HG03280 (cell line): ENCODE measurements around the gene NEUROD4.

Experiments
- ATAC-seq: cut with Tn5 transposase; IDR thresholded peaks from one replicate; pipeline ENCODE4 v1.9.1; 2021; ENCODE audit warnings: mild to moderate bottlenecking, moderate library complexity; ENCODE audit not compliant: unreplicated experiment

Gene NEUROD4

GRCh38 chr12:55058082-55058481, 38.3 kb downstream of the NEUROD4 start:
- ATAC-seq, result no peak

- ATAC-seq, result no peak
These were observed 39.0 kb downstream of the NEUROD4 start for GRCh38 chr12:55058776-55059175.

- peak; percentile 98 for ATAC-seq
These were observed 40.7 kb downstream of the NEUROD4 start for GRCh38 chr12:55060470-55060869.

DNA sequence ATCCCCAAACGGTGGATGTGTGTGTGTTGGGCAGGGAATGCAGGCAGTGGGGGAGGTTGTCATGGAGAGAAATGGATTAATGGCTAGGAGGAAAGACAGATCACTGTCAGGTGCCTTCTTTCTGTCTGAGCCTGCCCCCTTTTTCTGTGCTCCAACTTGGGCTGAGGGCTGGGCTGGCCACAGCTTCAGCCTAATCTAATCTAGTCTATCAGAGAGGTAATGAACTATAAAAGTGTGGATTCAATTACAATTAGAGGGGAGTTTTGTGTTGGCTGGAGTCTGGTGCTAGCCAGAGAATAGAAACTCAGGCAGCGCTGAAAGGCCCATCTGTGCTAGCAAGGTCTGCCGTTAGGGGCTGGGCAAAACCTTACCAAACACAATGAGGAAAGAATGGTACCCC, 41.2 kb downstream of the NEUROD4 start:
- ATAC-seq, result no peak

DNA sequence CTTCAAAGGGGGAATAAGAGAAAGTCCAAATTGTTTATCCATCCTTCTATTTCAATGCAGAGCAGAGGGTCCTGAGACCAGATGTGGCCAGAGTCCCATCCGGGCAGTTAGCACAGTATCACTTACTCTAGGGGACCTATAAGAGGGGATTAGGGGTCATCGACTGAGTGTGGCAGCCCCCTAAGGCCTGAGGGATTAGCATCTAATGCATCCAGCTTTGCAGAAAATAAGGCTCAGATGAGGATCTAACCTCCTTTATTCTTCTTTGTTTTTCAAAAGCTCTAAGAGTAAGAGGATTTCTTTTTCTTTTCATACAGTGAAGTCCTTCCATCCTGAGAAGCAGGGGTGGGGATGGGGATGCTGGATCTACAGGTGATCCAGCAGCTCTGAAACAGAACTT, 43.5 kb downstream of the NEUROD4 start:
- ATAC-seq, result no peak

DNA sequence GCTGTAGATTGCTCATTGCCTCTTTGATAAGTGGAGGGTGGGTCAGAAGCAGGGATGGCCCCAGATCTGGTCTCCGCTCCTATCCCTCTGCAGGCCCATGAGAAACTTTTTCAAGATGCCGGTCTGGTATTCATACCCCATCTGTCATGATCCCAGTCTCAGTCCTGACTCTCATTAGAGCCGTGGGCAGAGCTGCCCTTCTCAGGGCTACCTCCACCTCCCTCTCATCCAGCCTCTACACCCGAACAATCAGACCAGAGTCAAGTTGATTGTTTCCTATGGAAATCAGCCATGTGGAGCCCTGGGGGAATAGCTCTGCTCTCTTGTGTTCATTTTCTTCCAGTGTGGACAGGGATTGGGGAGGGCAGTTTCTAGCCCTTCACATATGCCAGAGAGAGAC, 45.8 kb downstream of the NEUROD4 start:
- ATAC-seq, result no peak

DNA sequence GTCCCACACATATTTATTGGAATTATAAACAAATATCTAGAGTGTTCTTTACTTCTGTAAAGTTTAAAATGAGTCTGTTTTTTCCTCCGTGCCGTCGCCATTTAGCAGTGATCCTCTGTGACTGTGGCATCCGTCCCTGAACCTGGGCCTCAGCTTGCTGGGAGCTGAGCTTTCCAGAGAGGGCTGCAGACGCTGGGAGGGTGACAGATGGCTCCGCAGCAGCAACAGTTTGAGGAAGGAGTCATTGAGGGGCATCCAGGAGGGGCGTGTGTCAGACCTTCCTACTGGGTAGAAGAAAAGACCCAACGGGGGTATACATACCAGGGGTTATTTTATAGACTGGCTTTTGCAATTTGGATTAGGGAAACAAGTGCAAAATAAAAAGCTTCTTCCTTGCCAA, 47.9 kb downstream of the NEUROD4 start:
- no peak for ATAC-seq

DNA sequence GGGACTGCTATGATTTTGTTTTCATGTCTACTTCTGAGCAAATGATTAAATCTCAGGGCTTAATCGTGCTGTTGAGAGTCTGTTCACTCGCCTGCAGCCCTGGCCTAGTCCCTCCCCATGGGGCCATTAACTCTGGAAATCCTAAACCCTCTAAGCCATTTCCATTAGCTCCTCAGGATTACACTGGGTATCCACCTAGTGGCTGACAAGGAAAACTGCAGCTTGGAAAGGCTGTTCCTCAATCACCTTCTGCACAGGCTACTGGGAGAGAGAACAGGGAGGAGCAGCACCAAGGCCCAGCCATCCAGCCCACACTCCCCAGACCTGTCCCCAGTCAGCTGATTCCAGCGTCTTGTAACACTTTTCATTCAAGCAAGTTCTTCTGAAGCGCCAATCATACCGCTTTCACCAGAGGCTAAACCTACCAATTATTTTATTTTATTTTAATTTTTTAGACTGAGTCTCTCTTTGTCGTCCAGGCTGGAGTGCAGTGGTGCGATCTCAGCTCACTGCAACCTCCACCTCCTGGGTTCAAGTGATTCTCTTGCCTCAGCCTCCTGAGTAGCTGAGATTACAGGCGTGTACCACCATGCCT, 48.7 kb downstream of the NEUROD4 start:
- peak; percentile 52 for ATAC-seq

GRCh38 chr12:55072083-55072482, 52.3 kb downstream of the NEUROD4 start:
- ATAC-seq, result peak; percentile 51

- peak; percentile 65 for ATAC-seq
These were observed 53.6 kb downstream of the NEUROD4 start for GRCh38 chr12:55073043-55074022.

- no peak for ATAC-seq
These were observed 55.0 kb downstream of the NEUROD4 start for GRCh38 chr12:55074806-55075205.
